Effector memory CD8-positive, alpha-beta T cell (primary cell): ENCODE results near the gene FLYWCH1.

Source experiments
- ATAC-seq: fragments of 150-1000 bp; cut with Tn5 transposase; replicated peaks from 2 replicates; pipeline ENCODE4 v1.10.0; 2021; ENCODE audit warnings: mild to moderate bottlenecking, moderate library complexity
- DNase-seq, 3 experiments: peaks; one replicate each; pipeline ENCODE4 v3.0.0; 2021
- H3K27ac Mint-ChIP-seq, 2 donors: one replicate each; pipeline ENCODE4 v1.8.0; 2022; ENCODE audit warnings: mild to moderate bottlenecking in 2 of 2, mixed read lengths in 2 of 2, moderate library complexity in 2 of 2
- H3K27me3 Mint-ChIP-seq, 2 donors: one replicate each; pipeline ENCODE4 v1.8.0; 2022; ENCODE audit warnings: mixed read lengths in 2 of 2
- H3K36me3 Mint-ChIP-seq: one replicate; pipeline ENCODE4 v1.8.0; 2022; ENCODE audit warnings: mild to moderate bottlenecking, moderate library complexity, mixed read lengths; ENCODE audit not compliant: insufficient read depth
- H3K4me1 Mint-ChIP-seq, 2 donors: one replicate each; pipeline ENCODE4 v1.8.0; 2022; ENCODE audit warnings: low read depth in 2 of 2, mixed read lengths in 2 of 2
- H3K4me3 Mint-ChIP-seq, 2 donors: one replicate each; pipeline ENCODE4 v1.8.0; 2022; ENCODE audit warnings: mild to moderate bottlenecking in 2 of 2, mixed read lengths in 2 of 2, moderate library complexity in 2 of 2
- H3K9me3 Mint-ChIP-seq, 2 donors: one replicate each; pipeline ENCODE4 v1.8.0; 2022; ENCODE audit warnings: mixed read lengths in 2 of 2

FLYWCH1 gene

DNA sequence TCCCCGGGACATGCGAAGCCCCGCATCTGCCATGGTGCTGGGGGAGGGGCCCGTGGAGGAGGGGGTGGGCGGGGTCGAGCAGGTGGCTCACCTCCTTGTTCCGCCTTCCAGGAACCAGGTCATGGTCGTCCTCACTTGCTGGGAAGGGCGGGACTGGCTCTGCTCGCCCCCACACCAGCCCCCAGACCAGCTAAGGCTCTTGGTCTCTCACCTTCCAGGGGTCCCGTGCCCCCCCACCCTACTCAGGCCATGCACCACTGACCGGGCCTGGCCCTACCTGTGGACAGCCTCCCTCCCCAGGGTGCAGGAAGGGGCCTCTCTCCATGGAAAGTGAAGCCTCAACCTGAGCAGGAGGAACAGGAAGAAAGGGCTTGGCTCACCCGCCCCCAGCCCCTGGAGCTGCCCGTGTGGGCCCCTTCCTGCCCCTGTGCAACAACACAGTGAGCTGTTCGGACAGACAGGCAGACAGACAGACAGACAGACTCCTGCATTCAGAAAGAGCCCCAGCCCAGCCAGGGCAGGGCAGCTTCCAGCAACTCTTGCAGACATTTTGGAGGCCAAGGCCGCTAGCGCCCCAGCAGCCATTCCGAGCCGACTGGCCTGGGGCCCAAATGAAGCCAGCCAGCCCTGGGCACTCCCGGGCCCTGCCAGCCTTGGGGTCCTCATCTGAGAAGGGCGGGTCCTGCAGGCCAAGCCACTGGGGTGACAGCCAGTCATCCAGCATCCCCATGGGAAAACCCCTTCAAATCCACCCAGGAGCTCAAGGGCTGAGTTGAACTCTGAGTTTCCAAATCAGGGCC lies 44.2 kb downstream of the FLYWCH1 start:
- Mint-ChIP-seq H3K9me3 (no peaks in the 10 kb centered on the region), H3K4me3 (no peak overlapping the region), H3K4me1 (no peaks in the 10 kb centered on the region), H3K27ac (no peak overlapping the region), H3K27me3 (peaks cover 33 to 43% of the 10 kb centered on the region in 2 donors), H3K36me3 (peaks cover 5% of the 10 kb centered on the region)
- ATAC-seq (no peak), DNase-seq (no peak)

DNA sequence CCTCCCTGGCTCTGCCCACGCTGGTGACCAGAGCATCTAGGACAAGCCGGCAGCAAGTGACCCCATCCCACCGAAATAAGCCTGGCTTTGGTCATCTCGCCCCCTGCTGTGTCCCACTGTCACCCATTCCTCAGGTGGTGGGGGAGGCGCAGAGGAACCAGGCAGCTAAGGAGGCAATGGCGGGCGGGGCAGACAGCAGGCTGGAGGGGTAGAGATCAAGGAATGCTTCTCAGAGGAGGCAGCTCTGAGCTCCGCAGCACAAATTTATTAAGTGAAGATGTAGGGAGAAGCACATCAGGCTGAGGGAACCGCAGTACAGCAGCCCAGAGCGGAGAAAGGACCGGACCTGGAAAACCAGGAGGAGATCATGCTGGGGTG lies 44.8 kb downstream of the FLYWCH1 start:
- Mint-ChIP-seq H3K27ac (no peak overlapping the region), H3K36me3 (peaks cover 5% of the 10 kb centered on the region), H3K9me3 (no peaks in the 10 kb centered on the region), H3K4me1 (peaks cover under 1% of the 10 kb centered on the region in 2 donors), H3K27me3 (peaks cover 35 to 47% of the 10 kb centered on the region in 2 donors), H3K4me3 (no peak overlapping the region)
- DNase-seq (no peak), ATAC-seq (no peak)

DNA sequence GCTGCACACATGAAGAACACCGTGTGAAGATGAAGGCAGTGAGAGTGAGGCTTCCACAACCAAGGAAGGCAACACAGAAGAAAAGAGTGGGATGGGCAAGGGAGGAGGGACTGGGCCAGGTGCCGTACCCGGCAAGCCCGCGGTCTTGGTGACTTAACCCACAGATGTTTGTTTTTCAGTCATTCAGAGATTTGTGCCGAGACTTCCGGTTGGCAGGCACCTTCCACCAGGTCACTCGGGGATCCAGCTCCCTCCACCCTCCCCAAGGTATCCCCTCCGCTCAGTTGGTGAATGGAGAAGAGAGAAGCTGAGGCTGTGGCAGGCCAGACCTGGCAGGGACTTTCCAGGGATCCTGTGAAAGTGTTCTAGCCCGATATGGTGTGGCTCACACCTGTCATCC lies 47.5 kb downstream of the FLYWCH1 start:
- Mint-ChIP-seq H3K27ac (no peak overlapping the region), H3K4me3 (no peak overlapping the region), H3K9me3 (no peaks in the 10 kb centered on the region)

DNA sequence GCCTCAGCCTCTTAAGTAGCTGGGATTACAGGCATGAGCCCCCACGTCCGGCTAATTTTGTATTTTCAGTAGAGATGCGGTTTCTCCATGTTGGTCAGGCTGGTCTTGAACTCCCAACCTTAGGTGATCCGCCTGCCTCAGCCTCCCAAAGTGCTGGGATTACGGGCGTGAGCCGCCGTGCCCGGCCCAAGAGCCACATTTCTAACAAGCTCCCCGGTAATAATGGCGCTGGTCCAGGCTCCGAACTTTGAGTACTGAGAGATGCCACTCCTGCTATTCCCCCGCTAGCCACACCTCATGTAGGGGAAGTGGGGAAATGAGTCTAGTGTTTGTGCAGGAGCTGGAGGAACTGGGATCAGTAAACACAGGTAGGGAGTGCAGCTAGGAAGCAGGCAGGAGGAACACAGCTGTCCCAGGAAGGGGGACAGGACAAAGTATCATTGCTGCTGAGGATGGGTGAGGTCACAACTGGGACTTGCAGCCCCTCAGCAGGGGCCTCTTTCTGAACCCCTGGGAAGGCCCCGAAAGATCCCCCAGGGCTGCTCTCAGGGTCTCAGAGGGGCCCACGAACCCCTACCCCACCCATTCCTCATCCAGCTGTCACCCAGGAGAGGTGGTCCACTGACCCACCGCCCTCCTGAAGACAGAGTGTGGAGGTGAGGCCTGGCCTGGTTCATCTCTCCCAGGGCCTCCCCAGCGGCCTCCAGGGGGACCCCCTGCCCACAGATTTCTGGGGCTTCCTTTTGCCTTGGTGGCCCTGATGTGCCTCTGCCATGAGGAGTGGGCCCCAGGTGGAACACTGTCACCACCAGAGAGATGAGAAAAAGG lies 48.7 kb downstream of the FLYWCH1 start:
- Mint-ChIP-seq H3K4me1 (peaks cover 10 to 14% of the 10 kb centered on the region in 2 donors), H3K4me3 (no peak overlapping the region), H3K27me3 (peaks cover 44 to 70% of the 10 kb centered on the region in 2 donors), H3K36me3 (peaks cover 5% of the 10 kb centered on the region), H3K27ac (no peak overlapping the region), H3K9me3 (no peaks in the 10 kb centered on the region)
- DNase-seq (no peak), ATAC-seq (no peak)

More for the DNA sequence above, 47.5 kb downstream of the FLYWCH1 start:
- Mint-ChIP-seq H3K36me3 (peaks cover 5% of the 10 kb centered on the region), H3K4me1 (peaks cover 7 to 9% of the 10 kb centered on the region in 2 donors), H3K27me3 (peaks cover 45 to 69% of the 10 kb centered on the region in 2 donors)
- no peak for ATAC-seq
- DNase-seq, result no peak

DNA sequence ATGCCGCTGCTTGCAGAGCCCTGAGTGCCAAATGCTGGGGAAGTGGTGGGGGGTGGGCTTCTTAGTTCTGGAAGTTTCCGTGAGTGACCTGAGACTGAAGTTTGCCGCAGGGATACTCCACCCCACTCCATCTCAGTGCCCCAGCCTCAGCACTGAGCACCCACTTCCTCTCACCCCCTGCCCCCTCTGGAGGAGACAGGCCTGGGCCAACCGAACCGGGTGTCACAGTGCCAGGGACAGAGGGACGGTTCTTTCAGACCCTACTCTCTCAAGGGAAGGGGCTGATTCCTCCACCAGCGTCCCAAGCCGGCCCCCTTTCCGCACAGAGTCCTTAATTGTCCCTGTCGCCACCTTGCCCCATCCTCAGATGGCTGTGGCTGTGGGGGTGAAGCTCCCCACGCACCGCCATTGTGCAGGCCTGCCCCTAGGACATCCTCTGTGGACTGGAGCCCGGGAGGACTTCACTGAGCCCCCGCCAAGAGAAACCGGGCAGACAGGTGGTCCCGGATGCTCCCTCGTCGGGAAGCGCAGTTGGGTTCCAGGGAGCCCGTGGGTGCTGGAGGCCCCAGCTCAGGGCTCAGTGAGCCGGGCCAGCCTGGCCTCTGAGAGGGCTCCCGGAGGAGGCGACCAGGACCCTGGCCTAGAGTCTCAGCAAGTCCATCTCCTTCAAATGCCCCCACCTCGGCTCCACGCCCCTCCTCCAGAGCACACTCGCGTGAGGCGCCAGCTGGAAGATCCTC lies 50.8 kb downstream of the FLYWCH1 start:
- Mint-ChIP-seq H3K4me1 (peaks cover 10 to 15% of the 10 kb centered on the region in 2 donors), H3K27me3 (peaks cover 32 to 51% of the 10 kb centered on the region in 2 donors), H3K9me3 (no peaks in the 10 kb centered on the region), H3K27ac (no peak overlapping the region), H3K4me3 (peak overlapping the region in 1 of 2 donors; percentile 14), H3K36me3 (peaks cover 2% of the 10 kb centered on the region)
- no peak for DNase-seq
- ATAC-seq, result no peak

DNA sequence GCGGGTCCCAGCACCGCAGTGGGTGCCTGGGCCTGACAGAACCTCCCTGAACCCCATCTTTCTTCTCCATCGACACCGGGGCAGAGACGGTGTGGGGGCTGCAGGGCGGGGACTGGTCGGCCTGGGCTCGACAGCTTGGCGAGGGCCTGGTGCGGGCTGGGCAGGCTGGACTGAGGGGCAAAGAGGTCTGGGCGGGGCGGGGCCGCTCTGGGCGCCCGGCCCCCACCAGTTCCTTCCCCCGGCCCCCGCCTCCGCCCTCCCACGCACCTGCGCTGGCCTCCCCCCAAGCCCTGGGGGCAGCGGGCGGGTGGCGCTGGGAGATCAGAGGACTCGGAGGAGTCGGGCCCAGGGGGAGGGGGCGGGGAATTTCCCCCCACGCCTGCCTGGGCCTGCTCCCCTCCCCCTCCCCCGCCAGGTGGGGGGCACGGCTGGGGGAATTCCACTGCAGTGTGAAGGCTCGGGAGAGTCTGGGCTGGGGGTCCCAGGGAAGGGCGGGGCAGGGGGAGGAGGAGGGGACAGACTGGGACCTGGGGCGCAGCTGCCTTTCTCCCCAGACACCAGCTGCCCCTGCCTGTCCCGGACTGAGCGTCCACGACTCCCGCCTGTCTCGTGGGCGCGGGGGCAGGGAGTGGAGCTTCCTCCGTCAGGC lies 51.5 kb downstream of the FLYWCH1 start:
- H3K27ac Mint-ChIP-seq, result no peak overlapping the region
- H3K4me1 Mint-ChIP-seq, result peaks cover 14 to 19% of the 10 kb centered on the region in 2 donors
- peak; percentile 12 for ATAC-seq

DNA sequence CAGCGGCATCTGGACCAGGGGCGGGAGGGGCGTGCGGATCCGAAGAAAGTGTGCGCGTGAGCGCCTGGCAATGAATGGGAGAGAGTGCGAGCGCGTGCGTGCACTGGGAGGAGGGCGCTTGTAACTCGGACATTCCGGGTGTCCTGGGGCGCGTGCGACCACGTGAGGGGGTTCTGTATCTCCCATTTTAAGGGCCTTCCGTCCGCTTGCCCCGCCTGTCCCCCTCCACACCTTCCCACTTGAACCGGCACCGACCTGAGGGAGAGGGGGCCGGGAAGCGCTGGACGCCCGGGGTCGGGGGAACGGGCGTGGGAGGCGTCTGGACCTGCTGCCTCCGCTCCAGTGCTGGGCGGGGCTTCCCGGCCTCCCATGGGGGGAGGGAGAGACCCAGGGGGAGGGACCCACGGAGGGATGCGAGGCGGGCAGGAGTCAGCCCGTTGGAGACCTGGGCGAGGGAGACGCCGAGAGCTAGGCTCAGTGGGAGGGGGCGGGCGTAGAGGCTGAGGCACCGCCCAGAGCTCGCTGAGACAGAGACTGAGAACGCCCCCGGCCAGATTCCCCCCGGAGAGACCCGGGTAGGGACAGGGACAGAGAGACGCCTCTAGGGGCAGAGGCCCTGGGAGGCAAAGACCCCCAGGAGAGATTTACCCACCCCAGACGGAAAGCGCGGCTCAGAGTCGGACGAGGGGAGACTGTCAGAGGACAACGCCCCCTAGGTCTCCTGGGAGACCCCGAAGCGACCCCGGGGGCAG lies 52.2 kb downstream of the FLYWCH1 start, which contains the start of gene KREMEN2:
KREMEN2 (plus strand) TSS at position 553 of the 752 bp plus-strand sequence. CDS start 246 bp downstream, outside the sequence.
- ATAC-seq, result no peak
- H3K27me3 Mint-ChIP-seq, result peaks cover 38 to 61% of the 10 kb centered on the region in 2 donors
- H3K9me3 Mint-ChIP-seq, result no peaks in the 10 kb centered on the region
- peak within 1 kb of the TSS in 1 of 2 donors; percentile 53 for H3K27ac Mint-ChIP-seq
- peaks cover 2% of the 10 kb centered on the region for H3K36me3 Mint-ChIP-seq
- DNase-seq, result peak in 1 of 3 experiments; percentile 29
- H3K4me3 Mint-ChIP-seq, result peak within 1 kb of the TSS; percentile 78 to 80
- peaks cover 15 to 26% of the 10 kb centered on the region in 2 donors for H3K4me1 Mint-ChIP-seq

More for the DNA sequence above, 51.5 kb downstream of the FLYWCH1 start:
- H3K4me3 Mint-ChIP-seq, result peak overlapping the region; percentile 78 to 80
- peaks cover 2% of the 10 kb centered on the region for H3K36me3 Mint-ChIP-seq
- H3K9me3 Mint-ChIP-seq, result no peaks in the 10 kb centered on the region
- DNase-seq, result no peak
- peaks cover 37 to 56% of the 10 kb centered on the region in 2 donors for H3K27me3 Mint-ChIP-seq

DNA sequence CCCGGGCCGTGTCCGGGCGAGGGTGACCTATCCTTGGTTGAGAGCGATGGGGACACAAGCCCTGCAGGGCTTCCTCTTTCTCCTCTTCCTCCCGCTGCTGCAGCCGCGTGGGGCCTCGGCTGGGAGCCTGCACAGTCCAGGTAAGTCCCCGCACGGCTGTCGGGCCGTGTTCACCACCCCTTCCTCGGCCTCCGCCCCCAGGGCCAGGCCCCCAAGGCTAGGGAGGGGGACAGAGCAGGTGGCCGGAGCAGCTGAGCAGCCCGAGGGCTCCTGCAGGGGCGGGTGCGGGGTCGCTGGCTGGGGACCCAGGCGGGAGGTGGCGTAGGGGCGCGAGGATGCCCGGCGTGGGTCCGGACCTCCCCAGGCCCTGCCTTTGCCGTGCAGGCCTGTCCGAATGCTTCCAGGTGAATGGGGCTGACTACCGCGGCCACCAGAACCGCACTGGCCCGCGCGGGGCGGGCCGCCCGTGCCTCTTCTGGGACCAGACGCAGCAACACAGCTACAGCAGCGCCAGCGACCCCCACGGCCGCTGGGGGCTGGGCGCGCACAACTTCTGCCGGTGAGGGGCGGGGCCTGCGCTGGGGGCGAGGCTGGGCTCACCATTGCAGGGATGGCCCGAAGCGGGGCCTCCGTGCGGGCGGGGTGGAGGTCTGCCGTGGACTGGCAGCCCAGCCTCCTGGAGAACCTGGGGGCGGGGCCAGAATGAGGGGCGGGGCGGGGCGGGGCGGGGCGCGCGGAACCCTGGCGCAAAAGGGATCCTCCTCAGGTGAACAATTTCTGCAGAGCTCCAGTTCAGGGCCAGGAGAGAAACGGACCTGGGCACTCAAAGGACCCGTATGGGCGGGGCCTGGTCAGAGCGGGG lies 53.0 kb downstream of the FLYWCH1 start:
- Mint-ChIP-seq H3K4me3 (peak overlapping the region; percentile 78 to 80), H3K36me3 (peaks cover 2% of the 10 kb centered on the region), H3K4me1 (peaks cover 15 to 26% of the 10 kb centered on the region in 2 donors), H3K27me3 (peaks cover 33 to 58% of the 10 kb centered on the region in 2 donors), H3K27ac (peak overlapping the region in 1 of 2 donors; percentile 53), H3K9me3 (no peaks in the 10 kb centered on the region)
- ATAC-seq (peak; percentile 28), DNase-seq (peak; percentile 46 to 49 (median 48))

DNA sequence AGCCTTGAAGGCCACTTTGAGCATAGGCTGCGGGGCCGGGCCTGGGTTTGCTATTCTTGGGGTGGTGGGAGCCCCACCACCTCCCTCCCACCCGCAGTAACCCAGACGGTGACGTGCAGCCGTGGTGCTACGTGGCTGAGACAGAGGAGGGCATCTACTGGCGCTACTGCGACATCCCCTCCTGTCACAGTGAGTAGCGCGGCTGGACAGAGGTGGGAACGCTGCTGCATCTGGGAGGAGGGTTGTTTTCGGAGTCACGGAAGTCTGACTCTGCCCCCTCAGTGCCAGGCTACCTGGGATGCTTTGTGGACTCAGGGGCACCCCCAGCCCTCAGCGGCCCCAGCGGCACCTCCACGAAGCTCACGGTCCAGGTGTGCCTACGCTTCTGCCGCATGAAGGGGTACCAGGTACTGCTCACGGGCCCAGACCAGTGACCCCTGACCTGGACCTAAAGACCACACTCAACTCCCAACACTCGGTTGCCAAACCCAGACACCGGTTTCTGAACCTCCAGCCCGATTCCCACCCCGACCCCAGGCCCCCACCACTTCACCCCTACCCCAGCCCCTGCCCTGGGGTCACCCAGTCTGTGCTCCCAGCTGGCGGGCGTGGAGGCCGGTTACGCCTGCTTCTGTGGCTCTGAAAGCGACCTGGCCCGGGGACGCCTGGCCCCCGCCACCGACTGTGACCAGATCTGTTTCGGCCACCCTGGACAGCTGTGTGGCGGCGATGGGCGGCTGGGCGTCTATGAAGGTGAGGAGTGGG lies 54.5 kb downstream of the FLYWCH1 start:
- H3K9me3 Mint-ChIP-seq, result no peaks in the 10 kb centered on the region
- H3K4me3 Mint-ChIP-seq, result peak overlapping the region in 1 of 2 donors; percentile 78
- H3K4me1 Mint-ChIP-seq, result peaks cover 15 to 28% of the 10 kb centered on the region in 2 donors
- peaks cover 3% of the 10 kb centered on the region for H3K36me3 Mint-ChIP-seq
- DNase-seq, result no peak
- ATAC-seq, result no peak
- H3K27ac Mint-ChIP-seq, result no peak overlapping the region
- peaks cover 25 to 53% of the 10 kb centered on the region in 2 donors for H3K27me3 Mint-ChIP-seq

DNA sequence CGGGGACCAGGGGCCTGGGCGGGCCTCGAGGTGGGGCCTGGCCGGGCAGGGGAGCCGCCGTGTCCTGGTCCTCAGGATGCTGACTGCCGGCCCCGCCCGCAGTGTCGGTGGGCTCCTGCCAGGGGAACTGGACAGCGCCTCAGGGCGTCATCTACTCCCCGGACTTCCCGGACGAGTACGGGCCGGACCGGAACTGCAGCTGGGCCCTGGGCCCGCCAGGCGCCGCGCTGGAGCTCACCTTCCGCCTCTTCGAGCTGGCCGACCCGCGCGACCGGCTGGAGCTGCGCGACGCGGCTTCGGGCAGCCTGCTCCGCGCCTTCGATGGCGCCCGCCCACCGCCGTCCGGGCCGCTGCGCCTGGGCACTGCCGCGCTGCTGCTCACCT lies 55.1 kb downstream of the FLYWCH1 start:
- H3K27ac Mint-ChIP-seq, result no peak overlapping the region
- no peak for DNase-seq
- H3K4me3 Mint-ChIP-seq, result no peak overlapping the region
- peaks cover 4% of the 10 kb centered on the region for H3K36me3 Mint-ChIP-seq
- no peaks in the 10 kb centered on the region for H3K9me3 Mint-ChIP-seq
- peaks cover 21 to 49% of the 10 kb centered on the region in 2 donors for H3K27me3 Mint-ChIP-seq
- peaks cover 12 to 25% of the 10 kb centered on the region in 2 donors for H3K4me1 Mint-ChIP-seq
- ATAC-seq, result no peak

DNA sequence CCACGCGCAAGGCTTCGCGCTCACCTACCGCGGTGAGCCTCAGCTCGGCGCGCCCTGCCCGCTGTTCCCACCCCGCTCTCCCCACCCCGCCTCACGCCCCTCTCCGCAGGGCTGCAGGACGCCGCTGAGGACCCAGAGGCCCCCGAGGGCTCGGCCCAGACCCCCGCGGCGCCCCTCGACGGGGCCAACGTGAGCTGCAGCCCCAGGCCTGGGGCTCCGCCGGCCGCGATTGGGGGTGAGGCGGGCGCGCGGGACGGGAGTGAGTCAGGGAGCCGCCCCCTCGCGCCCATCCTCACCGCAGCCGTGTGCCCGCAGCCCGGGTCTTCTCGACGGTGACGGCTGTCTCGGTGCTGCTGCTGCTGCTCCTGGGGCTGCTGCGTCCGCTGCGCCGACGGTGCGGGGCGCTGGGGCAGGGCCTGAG lies 55.5 kb downstream of the FLYWCH1 start:
- Mint-ChIP-seq H3K27me3 (peaks cover 18 to 49% of the 10 kb centered on the region in 2 donors), H3K9me3 (no peaks in the 10 kb centered on the region), H3K4me3 (peak overlapping the region in 1 of 2 donors; percentile 6), H3K36me3 (peaks cover 4% of the 10 kb centered on the region), H3K27ac (no peak overlapping the region), H3K4me1 (peaks cover 11 to 23% of the 10 kb centered on the region in 2 donors)
- ATAC-seq, result no peak
- no peak for DNase-seq
